HepG2 (cell line): ENCODE measurements around the gene SPNS2.

Experiments used
- NFYB ChIP-seq: sonication (generic); formaldehyde crosslinking; IDR thresholded peaks from 2 replicates; pipeline ENCODE4 v1.4.0; 2020; ENCODE audit warnings: missing genetic modification reagents
- SMAD3 ChIP-seq: sonication (generic); formaldehyde crosslinking; IDR thresholded peaks from 2 replicates; pipeline ENCODE4 v1.4.0; 2020; ENCODE audit warnings: missing genetic modification reagents
- ZNF530 ChIP-seq: sonication (generic); formaldehyde crosslinking; IDR thresholded peaks from 2 replicates; pipeline ENCODE4 v1.5.0; 2020; ENCODE audit warnings: low read depth, mild to moderate bottlenecking, missing genetic modification reagents

GRCh38 chr17:4573669-4574068 is 75.0 kb downstream of the SPNS2 start:
- TF ChIP-seq NFYB (CRISPR knock-in tag) (no peak), SMAD3 (CRISPR knock-in tag) (no peak), ZNF530 (CRISPR knock-in tag) (no peak)
